Adrenal gland (tissue), 12 donors: ENCODE measurements around the gene INPP5A. TPM values are rescaled to one million over a fixed set of nuclear protein-coding genes. Genes with fewer than 3 reads are reported as not detected.
A peak's percentile ranks its signal among the peaks of the same experiment; 100 is the strongest.

ENCODE experiments used
- DNase-seq, 7 donors: peaks; one replicate each; pipeline ENCODE4 v3.0.0-alpha.2; 2019 to 2020
- H3K27ac ChIP-seq, 5 donors: fragments of 200-600 bp; sonication (generic) in 4 of 5; 1 replicate in 3 of 5; 2 replicates in 2 of 5; pipeline versions ENCODE4 v1.5.1 to v1.8.0; 2016 to 2020; ENCODE audit warnings: mild to moderate bottlenecking in 1 of 5
- H3K27me3 ChIP-seq: fragments of 200-600 bp; 2 replicates; pipeline ENCODE4 v1.8.0; 2021
- H3K36me3 ChIP-seq, 2 donors: fragments of 200-600 bp; replicated peaks in 1 of 2; 1 replicate in 1 of 2; 2 replicates in 1 of 2; pipeline versions ENCODE4 v1.5.1 to v1.8.0; 2018 to 2022
- H3K4me1 ChIP-seq, 2 donors: fragments of 200-600 bp; replicated peaks in 1 of 2; 1 replicate in 1 of 2; 2 replicates in 1 of 2; pipeline versions ENCODE4 v1.5.1 to v1.8.0; 2018 to 2021
- H3K4me3 ChIP-seq, 4 donors: fragments of 200-600 bp; sonication (generic) in 3 of 4; one replicate each; pipeline ENCODE4 v1.5.1; 2016 to 2018
- H3K9me3 ChIP-seq, 3 donors: fragments of 200-600 bp; sonication (generic) in 1 of 3; replicated peaks in 1 of 3; 1 replicate in 2 of 3; 2 replicates in 1 of 3; pipeline versions ENCODE4 v1.5.1 to v1.8.0; 2016 to 2021
- POLR2A ChIP-seq, 2 donors: fragments of 450-650 bp; IDR thresholded peaks; one replicate each; pipeline ENCODE4 v1.6.1; 2017; ENCODE audit warnings: antibody characterized with exemption in 2 of 2, mild to moderate bottlenecking in 2 of 2, moderate library complexity in 1 of 2
- WGBS, 4 donors: extraction: QIAGEN DNeasy Blood & Tissue Kit in 2 of 4; methylation state at CpG; one replicate each; pipeline versions ENCODE4 v1.1.5 to v1.1.7; 2013 to 2017; 5-methylcytosine and 5-hydroxymethylcytosine counted together
- intact Hi-C, 2 donors: fragments of 100-400 bp; cut with DNase I; formaldehyde crosslinking; loops; one replicate each; pipeline versions ENCODE4 v1.14.1 to v1.15.0; 2022 to 2023
- polyA plus RNA-seq, 3 donors: library from polyadenylated mRNA; stranded (reverse); fragments of 200-250 nt in 2 of 3; fragments of 350-450 nt in 1 of 3; fragmentation: Illumina TruSeq in 1 of 3; extraction: RNeasy Lipid Tissue Mini Kit (QIAGEN cat#74804) in 1 of 3; gene quantifications; one replicate each; pipeline ENCODE4 v1.2.3, GENCODE V29; 2013 to 2014
- total RNA-seq, 9 donors: library from RNA; depleted of rRNA in 4 of 9; stranded (reverse); fragments of >200 nt in 4 of 9; fragments of 120-200 nt in 1 of 9; fragmentation: NEBNext Ultra II Directional in 1 of 9; extraction: Animal tissue kit (Norgen Biotek cat#: 25700) in 1 of 9; gene quantifications; one replicate each; pipeline versions ENCODE4 v1.1.0 to v1.2.4, GENCODE V29; 2013 to 2023
- TF ChIP-seq, protein P1 (sequence below), 6 experiments: fragments of 450-650 bp in 4 of 6; fragments of 200-600 bp in 2 of 6; sonication (generic) in 1 of 6; IDR thresholded peaks; 1 replicate in 5 of 6; 2 replicates in 1 of 6; pipeline versions ENCODE4 v1.5.1 to v1.8.0; 2016 to 2021; ENCODE audit warnings: antibody characterized with exemption in 6 of 6, mild to moderate bottlenecking in 2 of 6, moderate library complexity in 1 of 6
- donor health status: healthy with polysubstance abuse.
- donor health status: Bipolar disorder and iron deficiency.
- donor health status: DM: yes; HTN: yes; CAD: no.
- donor health status: DM: no; HTN: no; CAD: no.
- donor health status: DM: no; HTN: no; CAD: no.
- donor health status: DM: yes; HTN: yes; CAD: no.

INPP5A gene
- total and polyA plus RNA-seq, 12 donors: 13.5 to 62.9 (median 37.5) TPM

DNA sequence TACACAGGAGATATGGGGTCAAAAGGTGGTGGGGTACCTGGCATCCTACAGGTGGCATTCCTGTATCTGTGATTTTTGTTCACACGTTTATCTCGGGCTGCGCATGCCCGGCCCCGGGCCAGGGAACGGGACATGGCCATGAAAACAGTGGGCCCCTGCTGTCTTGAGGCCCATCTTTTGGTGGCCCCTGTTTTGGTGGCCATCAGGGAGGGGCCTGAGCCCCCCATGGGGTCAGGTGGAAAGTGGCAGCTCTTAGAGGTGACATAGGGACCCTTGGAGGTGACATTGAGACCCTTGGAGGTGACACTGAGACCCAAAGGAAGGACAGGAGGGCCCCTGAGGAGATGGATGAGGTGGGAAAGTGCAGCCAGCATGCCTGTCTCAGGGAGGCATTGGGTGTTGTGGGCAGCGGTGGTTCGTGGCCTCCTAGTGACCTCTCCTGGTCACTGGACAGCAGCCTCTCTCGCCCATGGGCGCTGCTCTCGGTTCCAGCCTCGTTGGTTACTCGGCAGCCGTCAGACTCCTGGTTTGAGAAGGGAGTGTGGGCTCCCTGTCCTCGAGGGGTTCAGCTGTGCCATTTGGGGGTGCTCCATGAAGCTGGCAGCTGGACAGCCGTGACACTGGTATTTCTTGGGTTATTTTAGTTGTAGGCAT lies 39.9 kb downstream of the INPP5A start:
- TF ChIP-seq POLR2A (IDR thresholded peaks at IDR 0.05): no peak
- TF ChIP-seq, protein P1, sequence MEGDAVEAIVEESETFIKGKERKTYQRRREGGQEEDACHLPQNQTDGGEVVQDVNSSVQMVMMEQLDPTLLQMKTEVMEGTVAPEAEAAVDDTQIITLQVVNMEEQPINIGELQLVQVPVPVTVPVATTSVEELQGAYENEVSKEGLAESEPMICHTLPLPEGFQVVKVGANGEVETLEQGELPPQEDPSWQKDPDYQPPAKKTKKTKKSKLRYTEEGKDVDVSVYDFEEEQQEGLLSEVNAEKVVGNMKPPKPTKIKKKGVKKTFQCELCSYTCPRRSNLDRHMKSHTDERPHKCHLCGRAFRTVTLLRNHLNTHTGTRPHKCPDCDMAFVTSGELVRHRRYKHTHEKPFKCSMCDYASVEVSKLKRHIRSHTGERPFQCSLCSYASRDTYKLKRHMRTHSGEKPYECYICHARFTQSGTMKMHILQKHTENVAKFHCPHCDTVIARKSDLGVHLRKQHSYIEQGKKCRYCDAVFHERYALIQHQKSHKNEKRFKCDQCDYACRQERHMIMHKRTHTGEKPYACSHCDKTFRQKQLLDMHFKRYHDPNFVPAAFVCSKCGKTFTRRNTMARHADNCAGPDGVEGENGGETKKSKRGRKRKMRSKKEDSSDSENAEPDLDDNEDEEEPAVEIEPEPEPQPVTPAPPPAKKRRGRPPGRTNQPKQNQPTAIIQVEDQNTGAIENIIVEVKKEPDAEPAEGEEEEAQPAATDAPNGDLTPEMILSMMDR (IDR thresholded peaks at IDR 0.05): peak in 4 of 6 experiments; percentile 35 to 48 (median 45)
- Histone ChIP-seq H3K36me3 (no peaks in the 10 kb centered on the region), H3K4me1 (peaks cover 0 to 35% of the 10 kb centered on the region in 2 donors), H3K9me3 (no peaks in the 10 kb centered on the region), H3K27me3 (no peaks in the 10 kb centered on the region), H3K4me3 (no peak overlapping the region), H3K27ac (no peak overlapping the region)
- intact Hi-C loops: loop anchor here in 1 of 2 donors (5.0 kb wide), 1 partner anchor 120 kb away; no protein-coding TSS in a partner anchor
- peak in 4 of 7 donors; percentile 52 to 68 (median 57) for DNase-seq
- WGBS, 4 donors: 64 to 80% (median 74%) methylated on average over 8 to 16 of the region's 16 CpGs

DNA sequence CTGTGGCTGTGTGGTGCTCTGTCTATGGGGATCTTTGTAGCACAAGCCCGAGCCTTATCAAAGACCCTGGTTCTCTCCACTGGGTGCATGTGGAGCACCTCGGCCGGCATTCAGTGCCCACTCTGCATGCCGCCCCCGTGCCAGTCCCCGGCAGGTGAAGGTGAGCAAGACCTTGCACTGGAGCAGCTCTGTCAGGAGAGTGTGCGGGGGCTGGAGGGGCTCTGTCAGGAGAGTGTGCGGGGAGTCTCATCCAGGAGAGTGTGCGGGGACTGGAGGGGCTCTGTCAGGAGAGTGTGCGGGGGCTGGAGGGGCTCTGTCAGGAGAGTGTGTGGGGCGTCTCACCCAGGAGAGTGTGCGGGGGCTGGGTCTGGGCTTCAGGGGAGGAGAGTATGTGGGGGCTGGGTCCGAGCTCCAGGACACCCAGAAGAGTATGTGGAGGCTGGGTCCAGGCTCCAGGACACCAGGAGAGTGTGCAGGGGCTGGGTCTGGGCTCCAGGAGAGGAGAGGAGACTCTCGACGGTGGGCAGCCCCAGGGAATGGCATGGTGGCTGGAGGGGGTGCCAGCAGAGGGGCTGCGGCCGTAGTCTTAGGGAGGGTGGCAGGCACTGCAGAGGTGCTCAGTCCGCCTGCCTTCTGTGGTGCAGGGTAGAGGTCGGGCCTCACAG lies 40.8 kb downstream of the INPP5A start:
- Histone ChIP-seq H3K4me3 (no peak overlapping the region), H3K27me3 (no peaks in the 10 kb centered on the region), H3K9me3 (no peaks in the 10 kb centered on the region), H3K27ac (no peak overlapping the region), H3K4me1 (peaks cover 0 to 32% of the 10 kb centered on the region in 2 donors), H3K36me3 (no peaks in the 10 kb centered on the region)
- DNase-seq: no peak
- intact Hi-C loops: loop anchor here in 1 of 2 donors (5.0 kb wide), 1 partner anchor 121 kb away; no protein-coding TSS in a partner anchor
- 78 to 93% (median 84%) methylated on average over 13 to 19 of the region's 19 CpGs for WGBS, 4 donors
- TF ChIP-seq, protein P1 (IDR thresholded peaks at IDR 0.05): no peak
- TF ChIP-seq POLR2A (IDR thresholded peaks at IDR 0.05): no peak

DNA sequence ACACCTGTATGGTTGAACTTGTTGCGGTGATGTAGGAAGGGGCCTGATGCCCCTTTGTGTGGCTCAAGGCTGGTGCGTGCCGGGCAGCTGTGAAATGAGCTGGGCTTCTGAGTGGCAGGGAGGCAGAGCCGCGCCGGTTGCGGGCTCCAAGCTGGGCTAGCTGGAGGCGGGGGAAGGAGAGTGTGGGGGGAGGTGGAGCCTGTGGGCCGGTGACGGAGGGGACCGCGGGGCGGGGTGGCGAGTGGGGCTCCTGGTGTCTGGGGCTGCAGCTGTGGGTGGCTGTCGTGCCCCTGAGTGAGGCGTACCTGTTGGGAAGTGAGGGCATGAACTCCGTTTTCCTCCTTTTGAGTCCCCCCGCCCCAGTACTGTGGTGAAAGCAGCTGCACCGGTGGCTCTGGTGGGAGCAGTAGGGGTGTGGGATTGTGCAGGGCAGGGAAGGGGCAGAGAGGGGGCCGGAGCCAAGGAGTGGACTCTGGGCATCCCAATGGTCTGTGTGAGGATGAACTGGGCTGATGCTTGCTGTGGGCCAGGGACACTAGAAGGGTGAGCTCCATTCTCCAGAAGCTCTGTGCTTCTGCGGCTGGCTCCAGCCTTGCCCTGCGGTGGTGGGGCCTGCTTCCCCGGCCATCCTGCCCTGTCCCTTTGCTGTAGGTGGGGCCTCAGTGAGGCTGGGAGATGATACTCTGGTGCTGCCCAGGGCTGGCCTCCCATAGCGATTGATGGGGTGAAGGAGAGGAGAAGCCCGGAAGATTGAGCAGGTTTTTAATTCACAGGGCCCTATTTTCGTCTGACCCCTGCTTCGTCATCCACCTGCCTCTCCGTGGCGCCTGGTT lies 41.7 kb downstream of the INPP5A start:
- Histone ChIP-seq H3K27me3 (no peaks in the 10 kb centered on the region), H3K9me3 (no peaks in the 10 kb centered on the region), H3K4me3 (no peak overlapping the region), H3K27ac (no peak overlapping the region), H3K36me3 (no peaks in the 10 kb centered on the region), H3K4me1 (peaks cover 0 to 32% of the 10 kb centered on the region in 2 donors)
- no peak for TF ChIP-seq POLR2A (IDR thresholded peaks at IDR 0.05)
- TF ChIP-seq, protein P1 (IDR thresholded peaks at IDR 0.05): no peak
- 72 to 91% (median 83%) methylated on average over 15 to 29 of the region's 29 CpGs for WGBS, 4 donors
- intact Hi-C loops: loop anchor here in 1 of 2 donors (5.0 kb wide), 1 partner anchor 122 kb away; no protein-coding TSS in a partner anchor
- DNase-seq: no peak

DNA sequence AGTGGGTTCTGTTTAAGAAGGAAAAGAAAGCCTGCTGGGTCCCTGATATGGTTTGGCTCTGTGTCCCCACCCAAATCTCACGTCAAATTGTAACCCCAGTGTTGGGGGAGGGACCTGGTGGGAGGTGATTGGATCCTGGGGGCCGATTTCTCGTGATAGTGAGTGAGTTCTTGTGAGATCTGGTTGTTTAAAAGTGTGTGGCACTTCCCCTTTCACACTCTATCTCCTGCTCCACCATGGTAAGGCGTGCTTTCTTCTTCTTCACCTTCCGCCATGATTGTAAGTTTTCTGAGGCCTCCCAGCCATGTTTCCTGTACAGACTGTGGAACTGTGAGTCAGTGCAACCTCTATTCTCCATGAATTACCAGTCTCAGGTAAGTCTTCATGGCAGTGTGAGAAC lies 42.6 kb downstream of the INPP5A start:
- Histone ChIP-seq H3K4me3 (no peak overlapping the region), H3K9me3 (no peaks in the 10 kb centered on the region), H3K36me3 (no peaks in the 10 kb centered on the region), H3K27me3 (no peaks in the 10 kb centered on the region), H3K27ac (no peak overlapping the region), H3K4me1 (peaks cover 0 to 25% of the 10 kb centered on the region in 2 donors)
- DNase-seq: no peak
- intact Hi-C loops: no loop called here
- no peak for TF ChIP-seq POLR2A (IDR thresholded peaks at IDR 0.05)
- TF ChIP-seq, protein P1 (IDR thresholded peaks at IDR 0.05): no peak
- WGBS, 4 donors: 90 to 96% (median 95%) methylated on average over 4 to 5 of the region's 5 CpGs
